ENCODE data around the gene MEN1. TPM values are rescaled to one million over a fixed set of nuclear protein-coding genes. Genes with fewer than 3 reads are reported as not detected.

The MEN1 gene
- total RNA-seq, 1 experiment from 2014 or later, result 54.5 TPM

DNA sequence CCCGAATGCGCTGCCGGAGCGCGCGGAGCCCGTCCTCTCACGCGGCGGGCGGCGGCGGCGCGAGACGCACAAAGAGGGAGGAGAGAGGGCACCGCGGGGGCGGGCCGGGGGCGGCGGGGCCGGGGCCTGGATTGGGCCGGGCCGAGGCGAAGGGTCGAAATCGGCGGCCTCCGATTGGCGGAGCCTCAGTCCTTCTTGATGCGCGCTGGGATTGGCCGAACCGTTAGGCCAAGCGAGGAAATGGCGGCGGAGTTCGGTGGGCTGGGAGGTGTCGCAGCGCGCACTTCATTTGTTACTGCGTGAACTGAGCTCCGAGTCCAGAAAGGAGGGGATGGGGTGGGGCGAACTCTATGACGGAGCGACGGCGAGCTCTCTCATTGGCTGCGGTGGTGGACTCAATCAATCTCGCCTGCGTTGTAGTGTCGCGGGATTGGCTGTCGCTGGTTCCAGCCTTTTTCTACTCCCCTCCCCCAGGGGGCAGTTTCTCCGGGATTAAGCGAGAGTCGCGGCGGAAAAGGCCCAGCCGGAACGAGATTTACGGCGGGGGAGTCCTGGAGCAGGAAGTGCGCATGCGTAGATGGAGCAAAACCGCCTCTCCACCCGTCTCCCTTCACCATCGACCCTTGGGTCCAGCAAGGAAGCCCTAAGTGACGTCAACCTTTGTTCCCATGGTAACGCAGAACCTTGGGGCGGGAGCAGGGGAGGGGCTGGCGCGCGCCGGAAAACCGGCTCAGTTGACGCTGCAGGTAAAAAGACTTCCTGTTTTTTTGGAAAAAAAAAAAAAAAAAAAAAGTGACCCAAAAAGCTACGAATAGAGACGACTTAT, 31.7 kb downstream of the MEN1 start, which contains the start of gene SF1:
Gene SF1 (minus strand): TSS at position 70 of the 826 bp plus-strand sequence. CDS start 150 bp downstream, outside the sequence.
- intact Hi-C loops (cut with micrococcal nuclease; ENCODE audit: unreplicated experiment) (no loop called here), in situ Hi-C loops (cut with HindIII; ENCODE audit: low pct_unique_long_range_greater_than_20kb, low sequenced_read_pairs) (no loop called here)
- BruUV-seq (replicated peaks), result no TSS peak
- peak; percentile 95 for ATAC-seq
- POLR2A ChIA-PET, result interaction anchor here (0.5 to 1.6 kb wide), 8 partner anchors 9 to 137 kb away, joined by 3 to 18 read pairs (median 4); no protein-coding TSS in a partner anchor
- DNase-seq (ENCODE audit: low read depth, low spot score), result peak; percentile 100
- peak; percentile 67; the same call in 1 of the 2 replicates for TF ChIP-seq POLR2AphosphoS5 (IDR thresholded peaks at IDR 0.05; ENCODE audit: low read depth, low read length)
- TF ChIP-seq, protein P1, sequence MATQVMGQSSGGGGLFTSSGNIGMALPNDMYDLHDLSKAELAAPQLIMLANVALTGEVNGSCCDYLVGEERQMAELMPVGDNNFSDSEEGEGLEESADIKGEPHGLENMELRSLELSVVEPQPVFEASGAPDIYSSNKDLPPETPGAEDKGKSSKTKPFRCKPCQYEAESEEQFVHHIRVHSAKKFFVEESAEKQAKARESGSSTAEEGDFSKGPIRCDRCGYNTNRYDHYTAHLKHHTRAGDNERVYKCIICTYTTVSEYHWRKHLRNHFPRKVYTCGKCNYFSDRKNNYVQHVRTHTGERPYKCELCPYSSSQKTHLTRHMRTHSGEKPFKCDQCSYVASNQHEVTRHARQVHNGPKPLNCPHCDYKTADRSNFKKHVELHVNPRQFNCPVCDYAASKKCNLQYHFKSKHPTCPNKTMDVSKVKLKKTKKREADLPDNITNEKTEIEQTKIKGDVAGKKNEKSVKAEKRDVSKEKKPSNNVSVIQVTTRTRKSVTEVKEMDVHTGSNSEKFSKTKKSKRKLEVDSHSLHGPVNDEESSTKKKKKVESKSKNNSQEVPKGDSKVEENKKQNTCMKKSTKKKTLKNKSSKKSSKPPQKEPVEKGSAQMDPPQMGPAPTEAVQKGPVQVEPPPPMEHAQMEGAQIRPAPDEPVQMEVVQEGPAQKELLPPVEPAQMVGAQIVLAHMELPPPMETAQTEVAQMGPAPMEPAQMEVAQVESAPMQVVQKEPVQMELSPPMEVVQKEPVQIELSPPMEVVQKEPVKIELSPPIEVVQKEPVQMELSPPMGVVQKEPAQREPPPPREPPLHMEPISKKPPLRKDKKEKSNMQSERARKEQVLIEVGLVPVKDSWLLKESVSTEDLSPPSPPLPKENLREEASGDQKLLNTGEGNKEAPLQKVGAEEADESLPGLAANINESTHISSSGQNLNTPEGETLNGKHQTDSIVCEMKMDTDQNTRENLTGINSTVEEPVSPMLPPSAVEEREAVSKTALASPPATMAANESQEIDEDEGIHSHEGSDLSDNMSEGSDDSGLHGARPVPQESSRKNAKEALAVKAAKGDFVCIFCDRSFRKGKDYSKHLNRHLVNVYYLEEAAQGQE (IDR thresholded peaks at IDR 0.05; ENCODE audit: insufficient read depth in 1 of 2, low read depth in 2 of 2, low read length in 1 of 2), result no peak
- no peaks in the 10 kb centered on the region for H3K9me3 ChIP-seq (ENCODE audit: control insufficient read depth, insufficient read depth, low read depth, low read length)
- H3K27me3 ChIP-seq (ENCODE audit: control insufficient read depth, insufficient read depth, low read length), result no peaks in the 10 kb centered on the region
- peak within 1 kb of the TSS; percentile 88 to 92 for H3K4me3 ChIP-seq (ENCODE audit: low read depth in 2 of 2, low read length in 2 of 2)
- H3K36me3 ChIP-seq (ENCODE audit: control insufficient read depth, insufficient read depth, low read length), result peaks cover 33% of the 10 kb centered on the region
- peak within 1 kb of the TSS; percentile 98 for H3K27ac ChIP-seq (ENCODE audit: low read length)
- CTCF ChIA-PET, result interaction anchor here (0.7 to 1.3 kb wide), 3 partner anchors 9 to 92 kb away, joined by 3 to 6 read pairs (median 3); partner anchors contain the start of gene RASGRP2
- H3K4me1 ChIP-seq (ENCODE audit: control insufficient read depth, insufficient read depth, low read length), result peaks cover 16% of the 10 kb centered on the region

DNA sequence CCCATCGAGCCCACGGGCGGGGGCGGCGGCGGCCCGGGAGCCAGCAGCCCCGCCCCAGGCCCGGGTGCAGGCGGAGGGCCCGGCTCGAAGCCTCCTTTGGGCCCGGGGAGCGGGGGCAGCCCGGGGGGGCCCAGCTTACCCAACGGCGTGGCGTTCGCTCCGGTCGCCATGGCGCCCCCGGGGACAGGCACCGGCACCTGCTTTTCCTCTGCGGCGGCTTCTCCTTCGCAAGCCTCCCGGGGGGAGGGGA, 32.2 kb downstream of the MEN1 start:
- Histone ChIP-seq H3K4me3 (ENCODE audit: low read depth in 2 of 2, low read length in 2 of 2) (peak overlapping the region; percentile 55 to 88), H3K27ac (ENCODE audit: low read length) (peak overlapping the region; percentile 63), H3K27me3 (ENCODE audit: control insufficient read depth, insufficient read depth, low read length) (no peaks in the 10 kb centered on the region), H3K36me3 (ENCODE audit: control insufficient read depth, insufficient read depth, low read length) (peaks cover 38% of the 10 kb centered on the region), H3K9me3 (ENCODE audit: control insufficient read depth, insufficient read depth, low read depth, low read length) (no peaks in the 10 kb centered on the region), H3K4me1 (ENCODE audit: control insufficient read depth, insufficient read depth, low read length) (peaks cover 16% of the 10 kb centered on the region)
- ChIA-PET POLR2A (interaction anchor here (0.6 to 1.6 kb wide), 4 partner anchors 13 to 22 kb away, joined by 3 to 5 read pairs (median 4); no protein-coding TSS in a partner anchor), CTCF (interaction anchor here (1.2 to 1.3 kb wide), 2 partner anchors 10 to 34 kb away, joined by 3 to 6 read pairs; partner anchors contain the start of gene RASGRP2)
- peak; percentile 43 for ATAC-seq
- TF ChIP-seq, protein P1 (IDR thresholded peaks at IDR 0.05; ENCODE audit: insufficient read depth in 1 of 2, low read depth in 2 of 2, low read length in 1 of 2), result no peak
- TF ChIP-seq TCF7L2 (IDR thresholded peaks at IDR 0.05; ENCODE audit: low read depth, low read length), result 0 out of 2 replicates have a peak, but pooled peaks have one; percentile 2
- no peak for TF ChIP-seq POLR2AphosphoS5 (IDR thresholded peaks at IDR 0.05; ENCODE audit: low read depth, low read length)
- peak; percentile 56; the same call in 1 of the 2 replicates for TF ChIP-seq SIN3A (IDR thresholded peaks at IDR 0.05; ENCODE audit: borderline replicate concordance, insufficient read depth, low read depth, low read length)
- TF ChIP-seq, protein P2, sequence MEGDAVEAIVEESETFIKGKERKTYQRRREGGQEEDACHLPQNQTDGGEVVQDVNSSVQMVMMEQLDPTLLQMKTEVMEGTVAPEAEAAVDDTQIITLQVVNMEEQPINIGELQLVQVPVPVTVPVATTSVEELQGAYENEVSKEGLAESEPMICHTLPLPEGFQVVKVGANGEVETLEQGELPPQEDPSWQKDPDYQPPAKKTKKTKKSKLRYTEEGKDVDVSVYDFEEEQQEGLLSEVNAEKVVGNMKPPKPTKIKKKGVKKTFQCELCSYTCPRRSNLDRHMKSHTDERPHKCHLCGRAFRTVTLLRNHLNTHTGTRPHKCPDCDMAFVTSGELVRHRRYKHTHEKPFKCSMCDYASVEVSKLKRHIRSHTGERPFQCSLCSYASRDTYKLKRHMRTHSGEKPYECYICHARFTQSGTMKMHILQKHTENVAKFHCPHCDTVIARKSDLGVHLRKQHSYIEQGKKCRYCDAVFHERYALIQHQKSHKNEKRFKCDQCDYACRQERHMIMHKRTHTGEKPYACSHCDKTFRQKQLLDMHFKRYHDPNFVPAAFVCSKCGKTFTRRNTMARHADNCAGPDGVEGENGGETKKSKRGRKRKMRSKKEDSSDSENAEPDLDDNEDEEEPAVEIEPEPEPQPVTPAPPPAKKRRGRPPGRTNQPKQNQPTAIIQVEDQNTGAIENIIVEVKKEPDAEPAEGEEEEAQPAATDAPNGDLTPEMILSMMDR (IDR thresholded peaks at IDR 0.05), result no peak
- DNase-seq (ENCODE audit: low read depth, low spot score), result no peak
- no TSS peak for BruUV-seq (replicated peaks)
- intact Hi-C loops (cut with micrococcal nuclease; ENCODE audit: unreplicated experiment), result no loop called here
- in situ Hi-C loops (cut with HindIII; ENCODE audit: low pct_unique_long_range_greater_than_20kb, low sequenced_read_pairs), result no loop called here

All from Panc1 (cell line).